ENCODE data around the gene CCDC85C. TPM values are rescaled to one million over a fixed set of nuclear protein-coding genes. Genes with fewer than 3 reads are reported as not detected.

Gene CCDC85C
- total and polyA plus RNA-seq, 2 experiments from 2014 or later, result 4.5 to 24.9 TPM

DNA sequence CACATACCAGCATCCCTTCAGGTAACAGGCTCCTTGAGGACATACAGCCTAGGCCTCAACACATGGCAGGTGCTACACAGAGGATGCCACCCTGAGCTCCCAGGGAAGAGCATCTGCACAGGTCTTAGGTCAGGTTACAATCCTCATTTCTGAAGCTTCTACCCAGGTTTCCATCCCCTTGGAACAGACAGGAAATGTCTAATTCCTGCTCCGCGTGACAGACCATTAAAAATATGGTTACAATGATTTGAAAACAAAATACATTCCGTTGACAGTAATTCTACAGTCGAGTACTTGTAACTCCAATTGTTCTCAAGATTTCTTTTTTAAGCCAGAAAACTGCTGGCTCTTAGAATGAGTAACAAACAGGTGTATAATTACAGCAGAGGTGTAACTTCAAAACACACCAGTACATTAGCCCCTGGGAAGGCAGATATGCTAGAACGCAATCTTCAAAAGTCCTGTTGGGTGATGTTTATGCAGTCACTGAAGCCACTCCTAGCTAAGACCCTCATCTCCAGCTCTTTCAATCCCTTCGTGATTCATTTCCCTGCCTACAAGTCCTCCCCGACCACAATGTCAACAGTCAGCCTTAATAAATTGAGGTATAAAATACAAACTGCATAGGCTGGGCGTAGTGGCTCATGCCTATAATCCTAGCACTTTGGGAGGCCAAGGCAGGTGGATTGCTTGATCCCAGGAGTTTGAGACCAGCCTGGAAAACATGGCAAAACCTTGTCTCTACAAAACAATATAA, 135.0 kb downstream of the CCDC85C start:
- H3K36me3 ChIP-seq (ENCODE audit: insufficient read depth), result no peaks in the 10 kb centered on the region
- H3K9me2 ChIP-seq (ENCODE audit: insufficient read depth), result no peaks in the 10 kb centered on the region
- peaks cover 4% of the 10 kb centered on the region for H3K27me3 Mint-ChIP-seq (ENCODE audit: insufficient read depth, low read depth, poor library complexity)
- peaks cover 91% of the 10 kb centered on the region for H3K79me2 ChIP-seq (replicated peaks; ENCODE audit: insufficient read depth)
- H3F3A ChIP-seq (replicated peaks; ENCODE audit: low read depth), result peaks cover 3% of the 10 kb centered on the region; the same call in 1 of the 2 replicates
- ATAC-seq (no peak), DNase-seq (ENCODE audit: low spot score) (no peak)
- TF ChIP-seq POLR2AphosphoS5 (IDR thresholded peaks at IDR 0.05; ENCODE audit: low read depth), result no peak
- TF ChIP-seq, protein P1, sequence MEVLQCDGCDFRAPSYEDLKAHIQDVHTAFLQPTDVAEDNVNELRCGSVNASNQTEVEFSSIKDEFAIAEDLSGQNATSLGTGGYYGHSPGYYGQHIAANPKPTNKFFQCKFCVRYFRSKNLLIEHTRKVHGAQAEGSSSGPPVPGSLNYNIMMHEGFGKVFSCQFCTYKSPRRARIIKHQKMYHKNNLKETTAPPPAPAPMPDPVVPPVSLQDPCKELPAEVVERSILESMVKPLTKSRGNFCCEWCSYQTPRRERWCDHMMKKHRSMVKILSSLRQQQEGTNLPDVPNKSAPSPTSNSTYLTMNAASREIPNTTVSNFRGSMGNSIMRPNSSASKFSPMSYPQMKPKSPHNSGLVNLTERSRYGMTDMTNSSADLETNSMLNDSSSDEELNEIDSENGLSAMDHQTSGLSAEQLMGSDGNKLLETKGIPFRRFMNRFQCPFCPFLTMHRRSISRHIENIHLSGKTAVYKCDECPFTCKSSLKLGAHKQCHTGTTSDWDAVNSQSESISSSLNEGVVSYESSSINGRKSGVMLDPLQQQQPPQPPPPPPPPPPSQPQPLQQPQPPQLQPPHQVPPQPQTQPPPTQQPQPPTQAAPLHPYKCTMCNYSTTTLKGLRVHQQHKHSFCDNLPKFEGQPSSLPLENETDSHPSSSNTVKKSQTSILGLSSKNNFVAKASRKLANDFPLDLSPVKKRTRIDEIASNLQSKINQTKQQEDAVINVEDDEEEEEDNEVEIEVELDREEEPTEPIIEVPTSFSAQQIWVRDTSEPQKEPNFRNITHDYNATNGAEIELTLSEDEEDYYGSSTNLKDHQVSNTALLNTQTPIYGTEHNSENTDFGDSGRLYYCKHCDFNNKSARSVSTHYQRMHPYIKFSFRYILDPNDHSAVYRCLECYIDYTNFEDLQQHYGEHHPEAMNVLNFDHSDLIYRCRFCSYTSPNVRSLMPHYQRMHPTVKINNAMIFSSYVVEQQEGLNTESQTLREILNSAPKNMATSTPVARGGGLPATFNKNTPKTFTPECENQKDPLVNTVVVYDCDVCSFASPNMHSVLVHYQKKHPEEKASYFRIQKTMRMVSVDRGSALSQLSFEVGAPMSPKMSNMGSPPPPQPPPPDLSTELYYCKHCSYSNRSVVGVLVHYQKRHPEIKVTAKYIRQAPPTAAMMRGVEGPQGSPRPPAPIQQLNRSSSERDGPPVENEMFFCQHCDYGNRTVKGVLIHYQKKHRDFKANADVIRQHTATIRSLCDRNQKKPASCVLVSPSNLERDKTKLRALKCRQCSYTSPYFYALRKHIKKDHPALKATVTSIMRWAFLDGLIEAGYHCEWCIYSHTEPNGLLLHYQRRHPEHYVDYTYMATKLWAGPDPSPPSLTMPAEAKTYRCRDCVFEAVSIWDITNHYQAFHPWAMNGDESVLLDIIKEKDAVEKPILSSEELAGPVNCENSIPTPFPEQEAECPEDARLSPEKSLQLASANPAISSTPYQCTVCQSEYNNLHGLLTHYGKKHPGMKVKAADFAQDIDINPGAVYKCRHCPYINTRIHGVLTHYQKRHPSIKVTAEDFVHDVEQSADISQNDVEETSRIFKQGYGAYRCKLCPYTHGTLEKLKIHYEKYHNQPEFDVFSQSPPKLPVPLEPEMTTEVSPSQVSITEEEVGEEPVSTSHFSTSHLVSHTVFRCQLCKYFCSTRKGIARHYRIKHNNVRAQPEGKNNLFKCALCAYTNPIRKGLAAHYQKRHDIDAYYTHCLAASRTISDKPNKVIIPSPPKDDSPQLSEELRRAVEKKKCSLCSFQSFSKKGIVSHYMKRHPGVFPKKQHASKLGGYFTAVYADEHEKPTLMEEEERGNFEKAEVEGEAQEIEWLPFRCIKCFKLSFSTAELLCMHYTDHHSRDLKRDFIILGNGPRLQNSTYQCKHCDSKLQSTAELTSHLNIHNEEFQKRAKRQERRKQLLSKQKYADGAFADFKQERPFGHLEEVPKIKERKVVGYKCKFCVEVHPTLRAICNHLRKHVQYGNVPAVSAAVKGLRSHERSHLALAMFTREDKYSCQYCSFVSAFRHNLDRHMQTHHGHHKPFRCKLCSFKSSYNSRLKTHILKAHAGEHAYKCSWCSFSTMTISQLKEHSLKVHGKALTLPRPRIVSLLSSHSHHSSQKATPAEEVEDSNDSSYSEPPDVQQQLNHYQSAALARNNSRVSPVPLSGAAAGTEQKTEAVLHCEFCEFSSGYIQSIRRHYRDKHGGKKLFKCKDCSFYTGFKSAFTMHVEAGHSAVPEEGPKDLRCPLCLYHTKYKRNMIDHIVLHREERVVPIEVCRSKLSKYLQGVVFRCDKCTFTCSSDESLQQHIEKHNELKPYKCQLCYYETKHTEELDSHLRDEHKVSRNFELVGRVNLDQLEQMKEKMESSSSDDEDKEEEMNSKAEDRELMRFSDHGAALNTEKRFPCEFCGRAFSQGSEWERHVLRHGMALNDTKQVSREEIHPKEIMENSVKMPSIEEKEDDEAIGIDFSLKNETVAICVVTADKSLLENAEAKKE (CRISPR knock-in tag; IDR thresholded peaks at IDR 0.05), result no peak
- TF ChIP-seq, protein P2, sequence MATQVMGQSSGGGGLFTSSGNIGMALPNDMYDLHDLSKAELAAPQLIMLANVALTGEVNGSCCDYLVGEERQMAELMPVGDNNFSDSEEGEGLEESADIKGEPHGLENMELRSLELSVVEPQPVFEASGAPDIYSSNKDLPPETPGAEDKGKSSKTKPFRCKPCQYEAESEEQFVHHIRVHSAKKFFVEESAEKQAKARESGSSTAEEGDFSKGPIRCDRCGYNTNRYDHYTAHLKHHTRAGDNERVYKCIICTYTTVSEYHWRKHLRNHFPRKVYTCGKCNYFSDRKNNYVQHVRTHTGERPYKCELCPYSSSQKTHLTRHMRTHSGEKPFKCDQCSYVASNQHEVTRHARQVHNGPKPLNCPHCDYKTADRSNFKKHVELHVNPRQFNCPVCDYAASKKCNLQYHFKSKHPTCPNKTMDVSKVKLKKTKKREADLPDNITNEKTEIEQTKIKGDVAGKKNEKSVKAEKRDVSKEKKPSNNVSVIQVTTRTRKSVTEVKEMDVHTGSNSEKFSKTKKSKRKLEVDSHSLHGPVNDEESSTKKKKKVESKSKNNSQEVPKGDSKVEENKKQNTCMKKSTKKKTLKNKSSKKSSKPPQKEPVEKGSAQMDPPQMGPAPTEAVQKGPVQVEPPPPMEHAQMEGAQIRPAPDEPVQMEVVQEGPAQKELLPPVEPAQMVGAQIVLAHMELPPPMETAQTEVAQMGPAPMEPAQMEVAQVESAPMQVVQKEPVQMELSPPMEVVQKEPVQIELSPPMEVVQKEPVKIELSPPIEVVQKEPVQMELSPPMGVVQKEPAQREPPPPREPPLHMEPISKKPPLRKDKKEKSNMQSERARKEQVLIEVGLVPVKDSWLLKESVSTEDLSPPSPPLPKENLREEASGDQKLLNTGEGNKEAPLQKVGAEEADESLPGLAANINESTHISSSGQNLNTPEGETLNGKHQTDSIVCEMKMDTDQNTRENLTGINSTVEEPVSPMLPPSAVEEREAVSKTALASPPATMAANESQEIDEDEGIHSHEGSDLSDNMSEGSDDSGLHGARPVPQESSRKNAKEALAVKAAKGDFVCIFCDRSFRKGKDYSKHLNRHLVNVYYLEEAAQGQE (IDR thresholded peaks at IDR 0.05; ENCODE audit: unreplicated experiment), result no peak
- no peak for TF ChIP-seq EZH2phosphoT487 (IDR thresholded peaks at IDR 0.05; ENCODE audit: unreplicated experiment)
- no peak for TF ChIP-seq EZH2 (IDR thresholded peaks at IDR 0.05; ENCODE audit: low read depth, unreplicated experiment)
- no peak for TF ChIP-seq ZNF114 (CRISPR knock-in tag; IDR thresholded peaks at IDR 0.05)
- no peak for TF ChIP-seq ZNF331 (CRISPR knock-in tag; IDR thresholded peaks at IDR 0.05; ENCODE audit: low read depth)
- TF ChIP-seq, protein P3, sequence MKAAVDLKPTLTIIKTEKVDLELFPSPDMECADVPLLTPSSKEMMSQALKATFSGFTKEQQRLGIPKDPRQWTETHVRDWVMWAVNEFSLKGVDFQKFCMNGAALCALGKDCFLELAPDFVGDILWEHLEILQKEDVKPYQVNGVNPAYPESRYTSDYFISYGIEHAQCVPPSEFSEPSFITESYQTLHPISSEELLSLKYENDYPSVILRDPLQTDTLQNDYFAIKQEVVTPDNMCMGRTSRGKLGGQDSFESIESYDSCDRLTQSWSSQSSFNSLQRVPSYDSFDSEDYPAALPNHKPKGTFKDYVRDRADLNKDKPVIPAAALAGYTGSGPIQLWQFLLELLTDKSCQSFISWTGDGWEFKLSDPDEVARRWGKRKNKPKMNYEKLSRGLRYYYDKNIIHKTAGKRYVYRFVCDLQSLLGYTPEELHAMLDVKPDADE (IDR thresholded peaks at IDR 0.05), result no peak
- TF ChIP-seq CREB1 (CRISPR knock-in tag; IDR thresholded peaks at IDR 0.05; ENCODE audit: low read depth), result no peak
- TF ChIP-seq STAT1 (IDR thresholded peaks at IDR 0.05; ENCODE audit: unreplicated experiment), result no peak
- no peak for TF ChIP-seq NANOG (IDR thresholded peaks at IDR 0.05; ENCODE audit: borderline replicate concordance)
- TF ChIP-seq JUNB (IDR thresholded peaks at IDR 0.05; ENCODE audit: unreplicated experiment), result no peak
- TF ChIP-seq, protein P4, sequence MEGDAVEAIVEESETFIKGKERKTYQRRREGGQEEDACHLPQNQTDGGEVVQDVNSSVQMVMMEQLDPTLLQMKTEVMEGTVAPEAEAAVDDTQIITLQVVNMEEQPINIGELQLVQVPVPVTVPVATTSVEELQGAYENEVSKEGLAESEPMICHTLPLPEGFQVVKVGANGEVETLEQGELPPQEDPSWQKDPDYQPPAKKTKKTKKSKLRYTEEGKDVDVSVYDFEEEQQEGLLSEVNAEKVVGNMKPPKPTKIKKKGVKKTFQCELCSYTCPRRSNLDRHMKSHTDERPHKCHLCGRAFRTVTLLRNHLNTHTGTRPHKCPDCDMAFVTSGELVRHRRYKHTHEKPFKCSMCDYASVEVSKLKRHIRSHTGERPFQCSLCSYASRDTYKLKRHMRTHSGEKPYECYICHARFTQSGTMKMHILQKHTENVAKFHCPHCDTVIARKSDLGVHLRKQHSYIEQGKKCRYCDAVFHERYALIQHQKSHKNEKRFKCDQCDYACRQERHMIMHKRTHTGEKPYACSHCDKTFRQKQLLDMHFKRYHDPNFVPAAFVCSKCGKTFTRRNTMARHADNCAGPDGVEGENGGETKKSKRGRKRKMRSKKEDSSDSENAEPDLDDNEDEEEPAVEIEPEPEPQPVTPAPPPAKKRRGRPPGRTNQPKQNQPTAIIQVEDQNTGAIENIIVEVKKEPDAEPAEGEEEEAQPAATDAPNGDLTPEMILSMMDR (conservative IDR thresholded peaks at IDR 0.05; ENCODE audit: low read depth in 2 of 2), result no peak
- H3K4me3 Mint-ChIP-seq, result no peak overlapping the region
- peaks cover 6% of the 10 kb centered on the region; the same call in 2 of the 3 replicates for H3K36me3 Mint-ChIP-seq (ENCODE audit: low read depth)
- no peak overlapping the region for H2AFZ ChIP-seq
- H3K4me2 ChIP-seq, result no peak overlapping the region
- H3K4me1 ChIP-seq (ENCODE audit: insufficient read depth), result peaks cover 22% of the 10 kb centered on the region
- H3K4me1 Mint-ChIP-seq, result peaks cover 50% of the 10 kb centered on the region
- no peaks in the 10 kb centered on the region for H3K27me3 ChIP-seq (ENCODE audit: insufficient read depth)
- no peak overlapping the region; the same call in 1 of the 2 replicates for H3K27ac Mint-ChIP-seq
- H3K9me3 Mint-ChIP-seq, result no peaks in the 10 kb centered on the region
- no peak overlapping the region for H3K27ac ChIP-seq (ENCODE audit: low read depth)
- no peak overlapping the region for H3K4me3 ChIP-seq
- H4K20me1 ChIP-seq (replicated peaks; ENCODE audit: insufficient read depth), result peaks cover 46% of the 10 kb centered on the region
